H9 (cell line): ENCODE data around the gene GLYATL1. TPM values are rescaled to one million over a fixed set of nuclear protein-coding genes. Genes with fewer than 3 reads are reported as not detected.

ENCODE experiments used
- DNase-seq: peaks from one replicate; pipeline ENCODE4 v3.0.0-alpha.2; 2017
- H2AFZ ChIP-seq: one replicate; pipeline ENCODE4 v1.6.1; 2013; ENCODE audit warnings: mild to moderate bottlenecking, low read length, control low read depth, moderate library complexity
- H2AK5ac ChIP-seq: 2 replicates; pipeline ENCODE4 v1.6.1; 2013; ENCODE audit warnings: low read length, control low read depth, mixed read lengths; ENCODE audit not compliant: insufficient read length
- H2BK120ac ChIP-seq: one replicate; pipeline ENCODE4 v1.6.1; 2013; ENCODE audit warnings: low read depth, mild to moderate bottlenecking, low read length, control low read depth, inconsistent platforms; ENCODE audit not compliant: poor library complexity, severe bottlenecking
- H2BK12ac ChIP-seq: 2 replicates; pipeline ENCODE4 v1.6.1; 2013; ENCODE audit warnings: low read length, control low read depth, mixed read lengths, low read depth; ENCODE audit not compliant: insufficient read length
- H2BK15ac ChIP-seq: 2 replicates; pipeline ENCODE4 v1.6.1; 2013; ENCODE audit warnings: low read depth, low read length, control low read depth
- H2BK20ac ChIP-seq: one replicate; pipeline ENCODE4 v1.6.1; 2013; ENCODE audit warnings: low read depth, mild to moderate bottlenecking, low read length, control low read depth, inconsistent platforms; ENCODE audit not compliant: poor library complexity, severe bottlenecking
- H2BK5ac ChIP-seq: 2 replicates; pipeline ENCODE4 v1.6.1; 2013; ENCODE audit warnings: low read length, control low read depth, mixed read lengths; ENCODE audit not compliant: insufficient read length
- H3K14ac ChIP-seq: 2 replicates; pipeline ENCODE4 v1.6.1; 2013; ENCODE audit warnings: low read length, control low read depth; ENCODE audit not compliant: insufficient read depth
- H3K18ac ChIP-seq: 2 replicates; pipeline ENCODE4 v1.6.1; 2013; ENCODE audit warnings: low read depth, mild to moderate bottlenecking, mixed read lengths, low read length, control low read depth; ENCODE audit not compliant: insufficient read length
- H3K23ac ChIP-seq: 2 replicates; pipeline ENCODE4 v1.6.1; 2013; ENCODE audit warnings: low read length, control low read depth, mixed read lengths, low read depth; ENCODE audit not compliant: insufficient read length
- H3K23me2 ChIP-seq: 2 replicates; pipeline ENCODE4 v1.6.1; 2013; ENCODE audit warnings: low read depth, mild to moderate bottlenecking, mixed read lengths, low read length, control low read depth; ENCODE audit not compliant: insufficient read length, poor library complexity, severe bottlenecking
- H3K27ac ChIP-seq: 2 replicates; pipeline ENCODE4 v1.5.1; 2013; ENCODE audit warnings: low read length, control low read depth, mixed read lengths, low read depth; ENCODE audit not compliant: insufficient read length
- H3K27me3 ChIP-seq: 2 replicates; pipeline ENCODE4 v1.6.1; 2013; ENCODE audit warnings: low read length, control low read depth, inconsistent platforms; ENCODE audit not compliant: insufficient read depth
- H3K4ac ChIP-seq: 2 replicates; pipeline ENCODE4 v1.6.1; 2013; ENCODE audit warnings: low read depth, mild to moderate bottlenecking, control low read depth, inconsistent platforms, low read length, moderate library complexity
- H3K4me1 ChIP-seq: 2 replicates; pipeline ENCODE4 v1.6.1; 2013; ENCODE audit warnings: low read length, control low read depth, inconsistent platforms; ENCODE audit not compliant: insufficient read depth
- H3K4me2 ChIP-seq: 2 replicates; pipeline ENCODE4 v1.6.1; 2013; ENCODE audit warnings: low read length, control low read depth, mixed read lengths; ENCODE audit not compliant: insufficient read length, insufficient read depth
- H3K56ac ChIP-seq: 2 replicates; pipeline ENCODE4 v1.6.1; 2013; ENCODE audit warnings: low read depth, mild to moderate bottlenecking, mixed read lengths, low read length, control low read depth; ENCODE audit not compliant: insufficient read length
- H3K79me1 ChIP-seq: 2 replicates; pipeline ENCODE4 v1.6.1; 2013; ENCODE audit warnings: low read depth, mild to moderate bottlenecking, moderate library complexity, low read length, control low read depth, inconsistent platforms; ENCODE audit not compliant: insufficient read depth, poor library complexity, severe bottlenecking
- H3K79me2 ChIP-seq: 2 replicates; pipeline ENCODE4 v1.6.1; 2013; ENCODE audit warnings: low read length, control low read depth, inconsistent platforms; ENCODE audit not compliant: insufficient read depth
- H3K9ac ChIP-seq: 2 replicates; pipeline ENCODE4 v1.6.1; 2013; ENCODE audit warnings: low read length, control low read depth, mixed read lengths; ENCODE audit not compliant: insufficient read length; ENCODE audit errors: extremely low read depth
- H3K9me3 ChIP-seq: one replicate; pipeline ENCODE4 v1.6.1; 2013; ENCODE audit warnings: low read depth, low read length, inconsistent platforms; ENCODE audit not compliant: control insufficient read depth
- H3T11ph ChIP-seq: one replicate; pipeline ENCODE4 v1.6.1; 2013; ENCODE audit warnings: mild to moderate bottlenecking, low read length, control low read depth, inconsistent platforms
- H4K20me1 ChIP-seq: one replicate; pipeline ENCODE4 v1.6.1; 2013; ENCODE audit not compliant: control insufficient read depth, insufficient read length, insufficient read depth
- H4K5ac ChIP-seq: 2 replicates; pipeline ENCODE4 v1.6.1; 2013; ENCODE audit warnings: low read depth, mild to moderate bottlenecking, mixed read lengths, low read length, control low read depth; ENCODE audit not compliant: insufficient read length
- H4K8ac ChIP-seq: replicated peaks from 2 replicates; pipeline ENCODE4 v1.6.1; 2013; ENCODE audit warnings: low read length, control low read depth, mixed read lengths, low read depth; ENCODE audit not compliant: insufficient read length
- H4K91ac ChIP-seq: 2 replicates; pipeline ENCODE4 v1.6.1; 2013; ENCODE audit warnings: low read depth, mild to moderate bottlenecking, moderate library complexity, mixed read lengths, low read length, control low read depth; ENCODE audit not compliant: insufficient read length
- H3K27ac Mint-ChIP-seq, 3 experiments: 2 replicates in 2 of 3; 3 replicates in 1 of 3; pipeline ENCODE4 v1.8.0; 2020 to 2021; ENCODE audit warnings: mixed read lengths in 3 of 3, mild to moderate bottlenecking in 1 of 3, moderate library complexity in 1 of 3
- H3K27me3 Mint-ChIP-seq: 2 replicates; pipeline ENCODE4 v1.8.0; 2021; ENCODE audit warnings: low read depth, mild to moderate bottlenecking, moderate library complexity, mixed read lengths
- H3K36me3 Mint-ChIP-seq, 3 experiments: 2 replicates in 2 of 3; 3 replicates in 1 of 3; pipeline ENCODE4 v1.8.0; 2020 to 2021; ENCODE audit warnings: low read depth in 3 of 3, mixed read lengths in 3 of 3; ENCODE audit not compliant: insufficient read depth in 1 of 3
- H3K4me1 Mint-ChIP-seq, 2 experiments: 2 replicates each; pipeline ENCODE4 v1.8.0; 2020; ENCODE audit warnings: mixed read lengths in 2 of 2
- H3K4me3 Mint-ChIP-seq, 2 experiments: 2 replicates in 1 of 2; 3 replicates in 1 of 2; pipeline ENCODE4 v1.8.0; 2020 to 2021; ENCODE audit warnings: mild to moderate bottlenecking in 2 of 2, mixed read lengths in 2 of 2, moderate library complexity in 1 of 2
- H3K9me3 Mint-ChIP-seq, 2 experiments: 2 replicates in 1 of 2; 3 replicates in 1 of 2; pipeline ENCODE4 v1.8.0; 2020; ENCODE audit warnings: mild to moderate bottlenecking in 2 of 2, mixed read lengths in 2 of 2, moderate library complexity in 1 of 2
- CTCF ChIP-seq: fragments of 200-600 bp; sonication (generic); conservative IDR thresholded peaks from 3 replicates; pipeline ENCODE4 v1.8.0; 2021; ENCODE audit warnings: antibody characterized with exemption, mild to moderate bottlenecking
- total RNA-seq: library from RNA; stranded (reverse); gene quantifications from 2 replicates; pipeline ENCODE4 v1.2.1, GENCODE V29; 2021

GLYATL1 gene
- total RNA-seq, 1 experiment from 2014 or later, result 2.8 TPM

GRCh38 chr11:58912124-58912523 lies 27.2 kb upstream of the GLYATL1 start:
- no peak overlapping the region for H3K14ac ChIP-seq

More at GRCh38 chr11:58912124-58912523, 27.2 kb upstream of the GLYATL1 start:
- peaks cover 51% of the 10 kb centered on the region for H3K27me3 Mint-ChIP-seq
- Histone ChIP-seq H2BK15ac (no peak overlapping the region), H3K4ac (no peak overlapping the region), H3K79me2 (no peaks in the 10 kb centered on the region), H3K23ac (no peak overlapping the region), H3K4me2 (no peak overlapping the region), H2BK120ac (no peak overlapping the region), H3K9ac (no peak overlapping the region), H4K8ac (no peak overlapping the region), H4K5ac (no peak overlapping the region), H2BK5ac (no peak overlapping the region), H3K27me3 (no peaks in the 10 kb centered on the region; the same call in 1 of the 2 replicates), H2BK12ac (no peak overlapping the region), H4K91ac (no peak overlapping the region), H2AFZ (no peak overlapping the region), H2AK5ac (no peak overlapping the region), H3K56ac (no peak overlapping the region), H2BK20ac (no peak overlapping the region), H3K27ac (no peak overlapping the region), H3K79me1 (no peaks in the 10 kb centered on the region), H3K9me3 (peaks cover 4% of the 10 kb centered on the region), H3K23me2 (no peaks in the 10 kb centered on the region), H3T11ph (no peak overlapping the region), H3K4me1 (no peaks in the 10 kb centered on the region), H3K18ac (no peak overlapping the region), H4K20me1 (no peaks in the 10 kb centered on the region)
- peaks cover 1 to 6% (median 2%) of the 10 kb centered on the region in 3 experiments; a peak in 5 of 7 replicates for H3K36me3 Mint-ChIP-seq
- H3K4me3 Mint-ChIP-seq, result no peak overlapping the region
- TF ChIP-seq CTCF, result no peak
- peaks cover 13 to 17% of the 10 kb centered on the region in 2 experiments for H3K9me3 Mint-ChIP-seq
- H3K4me1 Mint-ChIP-seq, result no peaks in the 10 kb centered on the region
- no peak overlapping the region for H3K27ac Mint-ChIP-seq
- DNase-seq, result no peak
